ENCODE measurements around the gene PELI3.

Gene PELI3

DNA sequence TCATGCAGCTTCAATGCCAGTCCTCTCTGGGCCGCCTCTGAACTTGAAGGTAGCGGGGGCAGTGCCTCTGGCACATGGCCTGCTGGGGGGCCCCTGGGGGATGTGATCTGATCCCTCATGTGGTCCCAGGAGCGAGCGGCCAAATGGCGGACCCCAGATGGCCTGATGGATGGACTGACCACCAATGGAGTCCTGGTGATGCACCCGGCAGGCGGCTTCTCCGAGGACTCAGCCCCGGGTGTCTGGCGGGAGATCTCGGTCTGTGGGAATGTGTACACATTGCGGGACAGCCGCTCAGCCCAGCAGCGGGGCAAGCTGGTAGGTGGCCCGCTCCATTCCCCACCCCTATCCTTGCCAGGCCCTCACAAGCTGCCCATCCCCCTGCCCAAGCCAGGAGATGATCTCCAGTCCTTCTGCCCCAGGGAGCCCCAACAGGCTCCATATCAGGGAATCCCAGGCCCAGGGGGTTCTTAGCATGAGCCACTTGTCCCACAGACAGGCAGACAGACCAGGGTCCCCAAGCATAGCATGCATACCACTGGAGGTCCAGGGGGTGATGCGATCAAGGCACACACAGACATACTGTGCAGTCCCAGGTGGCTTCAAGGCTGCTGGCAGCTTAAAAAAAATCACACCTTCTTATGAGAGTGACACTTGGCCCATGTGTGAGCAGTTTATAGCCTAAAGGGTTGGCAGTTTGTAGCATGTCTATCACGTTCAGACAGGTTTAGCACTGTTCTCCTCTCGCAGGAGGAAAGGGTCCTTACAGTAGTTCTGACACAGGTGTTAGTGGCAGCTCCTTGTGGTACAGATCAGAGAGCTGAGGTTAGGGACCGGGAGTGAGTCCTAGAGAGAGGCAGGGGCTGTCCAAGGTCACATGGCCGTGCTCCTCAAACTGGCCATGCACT lies 7.2 kb downstream of the PELI3 start:
- TF ChIP-seq, protein P1, sequence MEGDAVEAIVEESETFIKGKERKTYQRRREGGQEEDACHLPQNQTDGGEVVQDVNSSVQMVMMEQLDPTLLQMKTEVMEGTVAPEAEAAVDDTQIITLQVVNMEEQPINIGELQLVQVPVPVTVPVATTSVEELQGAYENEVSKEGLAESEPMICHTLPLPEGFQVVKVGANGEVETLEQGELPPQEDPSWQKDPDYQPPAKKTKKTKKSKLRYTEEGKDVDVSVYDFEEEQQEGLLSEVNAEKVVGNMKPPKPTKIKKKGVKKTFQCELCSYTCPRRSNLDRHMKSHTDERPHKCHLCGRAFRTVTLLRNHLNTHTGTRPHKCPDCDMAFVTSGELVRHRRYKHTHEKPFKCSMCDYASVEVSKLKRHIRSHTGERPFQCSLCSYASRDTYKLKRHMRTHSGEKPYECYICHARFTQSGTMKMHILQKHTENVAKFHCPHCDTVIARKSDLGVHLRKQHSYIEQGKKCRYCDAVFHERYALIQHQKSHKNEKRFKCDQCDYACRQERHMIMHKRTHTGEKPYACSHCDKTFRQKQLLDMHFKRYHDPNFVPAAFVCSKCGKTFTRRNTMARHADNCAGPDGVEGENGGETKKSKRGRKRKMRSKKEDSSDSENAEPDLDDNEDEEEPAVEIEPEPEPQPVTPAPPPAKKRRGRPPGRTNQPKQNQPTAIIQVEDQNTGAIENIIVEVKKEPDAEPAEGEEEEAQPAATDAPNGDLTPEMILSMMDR (IDR thresholded peaks at IDR 0.05; ENCODE audit: poor library complexity, severe bottlenecking), result no peak
- DNase-seq (ENCODE audit: low spot score), result no peak
- H3K27ac ChIP-seq (ENCODE audit: poor library complexity, severe bottlenecking), result no peak overlapping the region
- H3K4me3 ChIP-seq (ENCODE audit: severe bottlenecking), result no peak overlapping the region
- ATAC-seq (ENCODE audit: low read depth), result no peak
- H3K27me3 ChIP-seq (ENCODE audit: insufficient read depth, poor library complexity, severe bottlenecking), result no peaks in the 10 kb centered on the region
- H3K36me3 ChIP-seq (ENCODE audit: low read depth), result peaks cover 20% of the 10 kb centered on the region
- no peaks in the 10 kb centered on the region for H3K4me1 ChIP-seq (ENCODE audit: insufficient read depth, poor library complexity, severe bottlenecking)
- no peaks in the 10 kb centered on the region for H3K9me3 ChIP-seq (ENCODE audit: severe bottlenecking)

DNA sequence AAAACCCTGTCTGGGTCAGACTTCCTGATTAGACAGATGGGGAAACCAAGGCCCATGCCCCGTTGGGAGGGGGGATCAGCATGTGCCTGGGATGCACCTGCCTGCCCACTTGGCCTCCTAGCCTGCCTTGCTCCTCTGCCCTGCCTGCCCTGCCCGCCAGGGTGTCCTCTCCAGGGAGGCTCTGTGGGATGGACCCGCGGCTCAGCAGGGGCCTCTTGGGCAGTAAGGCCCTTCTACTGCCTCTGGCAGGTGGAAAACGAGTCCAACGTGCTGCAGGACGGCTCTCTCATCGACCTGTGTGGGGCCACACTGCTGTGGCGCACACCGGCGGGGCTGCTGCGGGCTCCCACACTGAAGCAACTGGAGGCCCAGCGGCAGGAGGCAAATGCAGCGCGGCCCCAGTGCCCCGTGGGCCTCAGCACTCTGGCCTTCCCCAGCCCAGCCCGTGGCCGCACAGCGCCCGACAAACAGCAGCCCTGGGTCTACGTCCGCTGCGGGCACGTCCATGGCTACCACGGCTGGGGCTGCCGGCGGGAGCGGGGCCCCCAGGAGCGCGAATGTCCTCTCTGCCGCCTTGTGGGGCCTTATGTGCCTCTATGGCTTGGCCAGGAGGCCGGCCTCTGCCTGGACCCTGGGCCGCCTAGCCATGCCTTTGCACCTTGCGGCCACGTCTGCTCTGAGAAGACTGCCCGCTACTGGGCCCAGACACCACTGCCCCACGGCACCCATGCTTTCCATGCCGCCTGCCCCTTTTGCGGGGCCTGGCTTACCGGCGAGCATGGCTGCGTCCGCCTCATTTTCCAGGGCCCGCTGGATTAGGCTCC lies 8.9 kb downstream of the PELI3 start:
- DNase-seq (ENCODE audit: low spot score) (no peak), ATAC-seq (ENCODE audit: low read depth) (no peak)
- no peak overlapping the region for H3K4me3 ChIP-seq (ENCODE audit: severe bottlenecking)
- H3K9me3 ChIP-seq (ENCODE audit: severe bottlenecking), result no peaks in the 10 kb centered on the region
- no peak overlapping the region for H3K27ac ChIP-seq (ENCODE audit: poor library complexity, severe bottlenecking)
- TF ChIP-seq, protein P1 (IDR thresholded peaks at IDR 0.05; ENCODE audit: poor library complexity, severe bottlenecking), result no peak
- H3K27me3 ChIP-seq (ENCODE audit: insufficient read depth, poor library complexity, severe bottlenecking), result no peaks in the 10 kb centered on the region
- H3K36me3 ChIP-seq (ENCODE audit: low read depth), result peaks cover 20% of the 10 kb centered on the region
- no peaks in the 10 kb centered on the region for H3K4me1 ChIP-seq (ENCODE audit: insufficient read depth, poor library complexity, severe bottlenecking)

DNA sequence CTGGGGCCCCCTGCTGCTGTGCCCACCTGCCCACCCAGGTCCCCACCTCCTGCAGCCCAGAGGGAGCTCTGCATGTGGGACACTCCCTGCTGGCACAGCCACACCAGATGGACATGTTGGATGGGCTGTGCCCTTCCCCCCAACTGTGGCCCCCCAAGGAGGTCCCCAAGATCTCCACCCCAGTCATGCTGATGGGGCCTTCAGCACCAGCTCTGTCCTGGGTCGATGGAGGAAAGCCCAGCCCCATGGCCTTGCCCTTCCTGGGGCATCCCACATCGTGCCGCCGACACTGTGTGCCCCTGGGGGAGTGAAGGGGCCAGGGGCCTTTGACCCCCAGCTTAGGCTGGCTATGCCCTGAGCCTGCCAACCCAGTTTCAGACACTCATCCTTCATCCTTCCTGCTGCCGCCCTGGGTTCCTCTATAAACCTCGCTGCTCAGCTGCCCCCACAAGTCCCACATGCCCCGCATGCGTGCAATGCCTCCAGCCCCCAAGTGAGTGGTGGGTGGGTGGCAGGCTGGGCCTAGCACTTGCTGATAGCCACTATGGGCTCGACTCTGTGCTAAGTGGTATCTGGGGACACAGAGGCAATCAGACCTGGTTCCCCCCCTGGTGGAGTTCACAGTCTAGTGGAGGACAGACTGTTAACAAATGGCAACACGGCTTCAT lies 9.6 kb downstream of the PELI3 start:
- DNase-seq (ENCODE audit: low spot score) (no peak), ATAC-seq (ENCODE audit: low read depth) (no peak)
- Histone ChIP-seq H3K4me1 (ENCODE audit: insufficient read depth, poor library complexity, severe bottlenecking) (no peaks in the 10 kb centered on the region), H3K4me3 (ENCODE audit: severe bottlenecking) (no peak overlapping the region), H3K27me3 (ENCODE audit: insufficient read depth, poor library complexity, severe bottlenecking) (no peaks in the 10 kb centered on the region), H3K36me3 (ENCODE audit: low read depth) (peaks cover 18% of the 10 kb centered on the region), H3K9me3 (ENCODE audit: severe bottlenecking) (no peaks in the 10 kb centered on the region), H3K27ac (ENCODE audit: poor library complexity, severe bottlenecking) (no peak overlapping the region)
- TF ChIP-seq, protein P1 (IDR thresholded peaks at IDR 0.05; ENCODE audit: poor library complexity, severe bottlenecking), result no peak

DNA sequence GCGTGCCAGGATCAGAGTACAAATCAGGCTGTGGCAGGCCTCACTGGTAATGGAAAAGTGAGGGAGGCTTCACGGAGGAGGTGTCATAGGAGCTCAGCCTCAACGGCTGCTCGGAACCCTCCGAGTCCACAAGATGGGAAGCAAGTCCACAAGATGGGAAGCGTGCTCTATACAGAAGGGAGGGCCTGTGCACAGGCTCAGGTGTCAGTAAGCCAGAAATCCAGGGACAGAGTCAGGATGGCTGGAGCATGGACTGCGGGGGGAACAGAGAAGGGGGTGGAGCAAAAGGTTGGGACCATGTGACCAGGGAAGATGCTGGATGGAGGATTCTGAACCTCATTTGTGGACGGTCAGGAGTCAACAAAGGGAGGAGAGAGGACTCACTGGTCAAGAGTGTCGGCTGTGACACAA lies 10.1 kb downstream of the PELI3 start:
- H3K27ac ChIP-seq (ENCODE audit: poor library complexity, severe bottlenecking), result no peak overlapping the region

More for the DNA sequence above, 10.1 kb downstream of the PELI3 start:
- H3K27me3 ChIP-seq (ENCODE audit: insufficient read depth, poor library complexity, severe bottlenecking), result no peaks in the 10 kb centered on the region
- no peak for ATAC-seq (ENCODE audit: low read depth)
- TF ChIP-seq, protein P1 (IDR thresholded peaks at IDR 0.05; ENCODE audit: poor library complexity, severe bottlenecking), result no peak
- H3K4me1 ChIP-seq (ENCODE audit: insufficient read depth, poor library complexity, severe bottlenecking), result no peaks in the 10 kb centered on the region
- no peak overlapping the region for H3K4me3 ChIP-seq (ENCODE audit: severe bottlenecking)
- H3K36me3 ChIP-seq (ENCODE audit: low read depth), result peaks cover 14% of the 10 kb centered on the region; the same call in 1 of the 2 replicates
- no peak for DNase-seq (ENCODE audit: low spot score)
- no peaks in the 10 kb centered on the region for H3K9me3 ChIP-seq (ENCODE audit: severe bottlenecking)

Data from RWPE2 (cell line).